Epithelial cell of esophagus (primary cell): ENCODE data around the gene SPEN.

Experiments
- DNase-seq: peaks from one replicate; pipeline ENCODE4 v3.0.0; 2010; ENCODE audit warnings: low read depth
- H3K4me3 ChIP-seq: 2 replicates; pipeline ENCODE4 v1.5.1; 2011; ENCODE audit warnings: mild to moderate bottlenecking, low read length, control low read depth
- CTCF ChIP-seq: IDR thresholded peaks from 2 replicates; pipeline ENCODE4 v1.5.1; 2011; ENCODE audit warnings: low read depth, mild to moderate bottlenecking, low read length, control low read depth, inconsistent platforms; ENCODE audit not compliant: insufficient read depth; ENCODE audit errors: missing control alignments

The SPEN gene

GRCh38 chr1:15946571-15947381 lies 99.3 kb downstream of the SPEN start:
- H3K4me3 ChIP-seq = no peak overlapping the region
- no peak for DNase-seq
- no peak for TF ChIP-seq CTCF

- TF ChIP-seq CTCF = no peak
- no peak overlapping the region for H3K4me3 ChIP-seq
- no peak for DNase-seq
These were observed 100.0 kb downstream of the SPEN start for GRCh38 chr1:15947382-15948090.

- DNase-seq = no peak
- TF ChIP-seq CTCF = no peak
- no peak overlapping the region for H3K4me3 ChIP-seq
These were observed 100.6 kb downstream of the SPEN start for GRCh38 chr1:15948091-15948591.

- peak overlapping the region; percentile 8 for H3K4me3 ChIP-seq
- DNase-seq = peak; percentile 92
- no peak for TF ChIP-seq CTCF
These were observed 101.3 kb downstream of the SPEN start for GRCh38 chr1:15948595-15949452.

GRCh38 chr1:15949453-15950245 lies 102.1 kb downstream of the SPEN start:
- H3K4me3 ChIP-seq = peak overlapping the region; percentile 8
- peak; percentile 99 for DNase-seq
- TF ChIP-seq CTCF = no peak

- no peak overlapping the region for H3K4me3 ChIP-seq
- TF ChIP-seq CTCF = no peak
- DNase-seq = no peak
These were observed 102.8 kb downstream of the SPEN start for GRCh38 chr1:15950302-15950701.
